IPS DF 4.7 (cell line): Measurements from ENCODE around the gene PHLDB3.
"Not testable (repeated sequence)": the region's sequence is repeated elsewhere in the genome, so short reads cannot be mapped to it uniquely, and the experiment has no call there.

Source experiments
- DNase-seq: peaks from one replicate; pipeline ENCODE4 v3.0.0-alpha.2; 2013; ENCODE audit warnings: low spot score; ENCODE audit errors: extremely low read depth

Gene PHLDB3

DNA sequence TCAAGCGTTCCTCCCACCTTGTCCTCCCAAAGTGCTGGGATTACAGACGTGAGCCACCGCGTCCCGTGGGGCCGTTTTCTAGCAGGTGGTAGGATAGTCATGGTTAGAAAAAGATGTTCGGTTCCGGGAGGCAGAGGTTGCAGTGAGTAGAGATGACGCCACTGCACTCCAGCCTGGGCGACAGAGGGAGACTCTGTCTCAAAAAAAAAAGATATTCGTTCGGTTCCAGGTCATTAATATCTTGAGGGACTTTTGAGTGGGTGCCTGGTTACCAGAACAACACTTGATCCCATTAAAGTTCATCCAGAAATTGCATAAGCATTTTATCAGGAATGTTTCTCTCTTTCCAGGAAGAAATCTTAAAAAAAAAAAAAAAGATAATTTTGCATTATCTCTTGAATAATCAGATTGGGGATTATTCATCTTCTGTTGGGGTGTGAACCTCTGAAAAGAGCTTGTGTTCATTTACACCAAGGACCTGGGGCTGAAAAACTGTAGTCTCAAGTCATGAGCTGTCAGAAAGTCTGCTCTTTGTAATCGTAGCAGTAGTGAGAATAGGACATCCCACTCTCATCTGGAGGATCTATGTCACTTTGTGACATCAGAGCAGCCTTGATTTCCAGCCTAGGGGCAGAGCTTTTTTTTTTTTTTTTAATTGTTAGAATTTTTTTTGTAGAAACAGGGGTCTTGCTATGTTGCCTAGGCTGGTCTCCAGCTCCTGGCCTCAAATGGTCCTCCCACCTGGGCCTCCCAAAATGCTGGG lies 23.5 kb upstream of the PHLDB3 start:
- no peak for DNase-seq

DNA sequence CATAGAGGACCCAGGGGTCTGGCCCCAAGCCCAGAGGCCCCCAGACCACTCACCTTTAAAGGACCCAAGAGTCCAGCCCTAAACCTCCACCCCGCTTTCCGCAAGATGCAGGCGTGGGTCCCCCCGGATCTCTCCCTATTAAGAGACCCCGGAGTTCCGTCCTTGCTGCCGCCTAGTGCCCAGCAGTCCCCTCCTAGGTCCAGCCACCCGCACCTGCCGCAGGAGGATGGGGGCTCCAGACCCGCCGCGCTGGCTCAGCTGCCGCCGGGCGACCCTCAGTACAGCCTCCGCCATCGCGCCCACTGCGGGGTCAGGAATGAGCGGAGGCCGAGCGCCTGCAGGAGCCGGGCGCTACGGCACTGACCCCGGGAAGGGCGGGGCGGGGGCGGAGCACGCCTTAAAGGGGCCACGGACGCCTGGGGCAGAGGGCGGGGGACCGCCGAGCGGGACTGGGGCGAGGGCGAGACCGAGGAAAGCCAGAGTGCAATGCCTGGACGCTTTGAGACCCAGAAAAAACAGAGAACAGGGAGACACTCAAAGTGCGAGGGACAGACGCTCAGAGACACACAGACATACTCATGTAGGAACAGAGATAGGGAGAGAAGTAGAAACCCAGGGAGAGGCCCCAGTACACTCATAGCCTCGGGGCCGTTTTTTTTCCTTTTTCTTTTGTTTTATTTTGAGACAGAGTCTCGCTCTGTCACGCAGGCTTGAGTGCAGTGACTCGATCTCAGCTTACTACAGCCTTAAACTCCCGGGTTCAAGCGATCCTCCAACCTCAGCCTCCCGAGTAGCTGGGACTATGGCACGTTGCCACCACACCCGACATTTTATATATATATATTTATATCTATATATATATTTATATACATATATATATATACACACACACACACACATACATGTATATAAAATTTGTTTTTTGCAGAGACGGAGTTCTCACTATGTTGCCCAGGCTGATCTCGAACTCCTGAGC lies 22.6 kb upstream of the PHLDB3 start, which contains the start of gene ETHE1:
Gene ETHE1 (minus strand): TSS at position 318 of the 976 bp plus-strand sequence. CDS start 24 bp downstream, at position 294.
- no peak for DNase-seq

- DNase-seq = no peak
These were observed 21.6 kb upstream of the PHLDB3 start for GRCh38 chr19:43525836-43526771.

GRCh38 chr19:43524922-43525835 lies 20.6 kb upstream of the PHLDB3 start:
- DNase-seq = no peak

DNA sequence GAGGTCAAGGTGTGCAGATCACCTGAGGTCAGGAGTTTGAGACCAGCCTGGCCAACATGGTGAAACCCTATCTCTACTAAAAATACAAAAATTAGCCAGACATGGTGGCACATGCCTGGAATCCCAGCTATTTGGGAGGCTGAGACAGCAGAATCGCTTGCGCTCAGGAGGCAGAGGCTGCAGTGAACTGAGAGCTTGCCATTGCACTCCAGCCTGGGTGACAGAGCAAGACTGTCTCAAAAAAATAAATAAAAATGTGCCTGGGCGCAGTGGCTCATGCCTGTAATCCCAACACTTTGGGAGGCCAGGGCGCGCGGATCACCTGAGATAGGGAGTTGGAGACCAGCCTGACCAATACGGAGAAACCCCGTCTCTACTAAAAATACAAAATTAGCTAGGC lies 19.1 kb upstream of the PHLDB3 start:
- DNase-seq = not testable (repeated sequence)

- DNase-seq = no peak
These were observed 18.4 kb upstream of the PHLDB3 start for GRCh38 chr19:43522929-43523328.

DNA sequence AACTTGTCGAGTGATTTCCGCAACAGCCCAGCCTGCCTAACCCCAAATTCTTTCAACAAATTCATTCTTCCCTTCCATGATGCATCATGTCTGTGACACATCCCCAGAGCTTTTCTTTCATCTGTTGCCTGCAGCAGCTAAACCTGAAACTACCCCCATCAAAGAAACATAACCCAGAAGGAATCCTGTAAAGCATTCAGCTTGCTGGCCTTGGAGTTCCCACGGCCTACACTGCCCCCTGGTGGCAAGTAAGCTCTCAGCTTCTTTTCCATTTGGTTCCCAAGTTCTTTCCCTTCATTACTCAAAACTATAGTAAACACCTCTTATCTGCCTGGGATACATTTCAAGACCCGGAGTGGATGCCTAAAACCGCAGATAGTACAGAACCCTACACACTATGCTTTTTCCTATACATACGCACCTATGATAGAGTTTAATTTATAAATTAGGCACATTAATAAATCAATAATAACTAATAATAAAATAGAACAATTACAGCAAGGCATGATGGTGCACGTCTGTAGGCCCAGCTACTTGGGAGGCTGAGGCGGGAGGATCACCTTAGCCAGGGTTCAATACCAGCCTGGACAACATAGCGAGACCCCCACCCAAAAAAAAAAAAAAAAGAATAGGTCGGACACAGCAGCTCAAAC lies 15.0 kb upstream of the PHLDB3 start:
- no peak for DNase-seq

GRCh38 chr19:43518051-43518450 lies 13.5 kb upstream of the PHLDB3 start:
- DNase-seq = no peak

- DNase-seq = not testable (repeated sequence)
These were observed 7.9 kb upstream of the PHLDB3 start for GRCh38 chr19:43512399-43512798.

GRCh38 chr19:43511324-43511723 lies 6.8 kb upstream of the PHLDB3 start:
- no peak for DNase-seq

DNA sequence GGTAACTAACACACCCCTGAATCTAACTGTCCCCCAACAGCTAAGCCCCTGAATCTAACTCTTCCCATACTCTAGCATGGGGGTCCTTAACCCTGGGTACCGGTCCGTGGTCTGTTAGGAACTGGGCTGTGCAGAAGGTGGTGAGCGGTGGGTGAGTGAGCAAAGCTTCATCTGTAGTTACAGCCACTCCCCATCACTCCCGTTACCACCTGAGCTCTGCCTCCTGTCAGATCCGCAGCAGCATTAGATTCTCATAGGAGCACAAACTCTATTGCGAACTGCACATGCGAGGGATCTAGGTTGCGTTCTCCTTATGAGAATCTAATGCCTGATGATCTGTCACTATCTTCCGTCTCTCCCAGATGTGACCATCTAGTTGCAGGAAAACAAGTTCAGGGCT lies 6.2 kb upstream of the PHLDB3 start:
- no peak for DNase-seq

- no peak for DNase-seq
These were observed 3.3 kb upstream of the PHLDB3 start for GRCh38 chr19:43507880-43508279.

DNA sequence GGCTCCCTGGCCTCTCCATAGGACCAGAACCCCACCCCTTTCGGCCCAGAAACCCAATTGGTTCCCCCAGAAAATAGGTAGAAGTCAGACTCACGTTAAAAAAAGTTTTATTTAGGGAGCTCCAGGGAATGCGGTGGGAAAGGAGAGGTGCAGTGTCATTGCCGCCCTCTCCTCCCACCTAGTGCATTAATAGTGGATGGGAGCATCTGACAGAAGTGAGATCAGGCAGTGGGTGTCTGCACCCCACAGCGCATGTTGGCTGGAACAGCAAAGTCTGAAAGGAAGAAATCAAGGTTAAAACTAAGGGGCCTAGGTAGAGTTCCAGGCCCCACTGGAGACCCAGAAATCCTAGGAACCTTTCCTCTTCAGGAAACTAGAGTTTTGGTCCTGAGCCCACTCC lies 2.1 kb upstream of the PHLDB3 start:
- DNase-seq = no peak

GRCh38 chr19:43505941-43506340 lies 1.4 kb upstream of the PHLDB3 start:
- no peak for DNase-seq

- no peak for DNase-seq
These were observed 575 bp upstream of the PHLDB3 start for GRCh38 chr19:43505186-43505456.

- no peak for DNase-seq
These were observed 783 bp downstream of the PHLDB3 start for GRCh38 chr19:43503501-43504425.

DNA sequence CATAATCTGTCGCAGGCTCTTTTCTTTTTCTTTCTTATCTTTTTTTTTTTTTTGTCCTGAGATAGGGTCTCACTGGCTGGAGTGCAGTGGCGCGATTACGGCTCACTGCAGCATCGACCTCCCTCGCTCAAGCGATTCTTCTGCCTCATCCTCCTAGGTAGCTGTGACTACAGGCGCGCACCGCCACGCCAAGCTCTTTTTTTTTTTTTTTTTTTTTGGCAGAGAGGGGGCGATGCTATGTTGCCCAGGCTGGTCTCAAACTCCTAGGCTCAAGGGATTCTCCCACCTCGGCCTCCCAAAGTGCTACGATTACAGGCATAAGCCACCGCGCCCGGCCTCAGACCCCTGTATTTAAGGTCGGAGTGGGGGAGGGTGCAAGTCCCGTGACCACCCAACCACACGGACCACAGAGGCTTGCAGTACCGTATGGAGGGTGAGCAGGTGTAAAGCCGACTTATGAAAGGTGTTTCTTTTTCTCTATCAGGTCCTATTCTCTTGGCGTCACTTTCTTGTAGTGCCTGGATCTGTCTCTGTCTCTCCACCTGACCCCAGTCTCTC lies 2.0 kb downstream of the PHLDB3 start:
- no peak for DNase-seq

DNA sequence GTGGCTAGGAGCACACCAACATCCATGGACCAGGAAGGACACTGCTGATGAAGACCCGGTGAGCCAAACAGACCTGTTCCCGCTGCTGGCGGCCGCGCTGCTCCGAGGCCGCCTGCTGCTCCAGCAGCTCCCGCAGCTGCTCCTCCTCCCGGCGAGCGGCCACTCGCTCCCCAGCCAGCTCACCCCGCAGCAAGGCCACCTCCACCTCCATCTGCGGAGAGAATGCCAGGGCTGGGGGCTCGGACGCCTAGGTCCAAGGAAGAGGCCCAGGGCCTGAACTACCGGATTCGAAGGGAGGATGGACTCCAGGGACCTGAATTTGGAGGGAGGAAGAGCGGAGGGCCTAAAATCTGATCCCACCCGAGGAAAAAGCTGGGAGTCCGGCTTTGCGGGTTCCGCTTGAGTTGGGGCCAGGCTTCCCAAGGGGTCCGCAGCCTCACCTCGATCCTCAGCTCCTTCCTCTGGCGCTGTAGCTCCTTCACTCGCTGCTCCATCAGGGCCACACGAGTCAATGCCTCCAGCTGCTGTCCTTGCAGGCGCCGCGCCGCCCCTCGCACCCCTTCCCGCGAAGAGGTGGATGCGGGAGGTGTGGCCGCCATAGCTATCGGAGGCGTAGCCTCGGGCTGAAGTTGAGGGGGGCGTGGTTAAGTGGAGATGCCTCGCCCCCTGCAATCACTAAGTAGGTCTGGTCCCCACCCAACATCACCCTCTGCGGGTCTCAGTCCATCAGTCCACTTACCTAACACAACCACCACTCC lies 2.7 kb downstream of the PHLDB3 start:
- DNase-seq = no peak
